Activated gamma-delta T cell (primary cell): ENCODE data around the gene TNNT3.
"Not testable (repeated sequence)": the region's sequence is repeated elsewhere in the genome, so short reads cannot be mapped to it uniquely, and the experiment has no call there.

Experiments
- DNase-seq: peaks from one replicate; lab custom pipeline; 2025; lab: John Stamatoyannopoulos, UW

Gene TNNT3

DNA sequence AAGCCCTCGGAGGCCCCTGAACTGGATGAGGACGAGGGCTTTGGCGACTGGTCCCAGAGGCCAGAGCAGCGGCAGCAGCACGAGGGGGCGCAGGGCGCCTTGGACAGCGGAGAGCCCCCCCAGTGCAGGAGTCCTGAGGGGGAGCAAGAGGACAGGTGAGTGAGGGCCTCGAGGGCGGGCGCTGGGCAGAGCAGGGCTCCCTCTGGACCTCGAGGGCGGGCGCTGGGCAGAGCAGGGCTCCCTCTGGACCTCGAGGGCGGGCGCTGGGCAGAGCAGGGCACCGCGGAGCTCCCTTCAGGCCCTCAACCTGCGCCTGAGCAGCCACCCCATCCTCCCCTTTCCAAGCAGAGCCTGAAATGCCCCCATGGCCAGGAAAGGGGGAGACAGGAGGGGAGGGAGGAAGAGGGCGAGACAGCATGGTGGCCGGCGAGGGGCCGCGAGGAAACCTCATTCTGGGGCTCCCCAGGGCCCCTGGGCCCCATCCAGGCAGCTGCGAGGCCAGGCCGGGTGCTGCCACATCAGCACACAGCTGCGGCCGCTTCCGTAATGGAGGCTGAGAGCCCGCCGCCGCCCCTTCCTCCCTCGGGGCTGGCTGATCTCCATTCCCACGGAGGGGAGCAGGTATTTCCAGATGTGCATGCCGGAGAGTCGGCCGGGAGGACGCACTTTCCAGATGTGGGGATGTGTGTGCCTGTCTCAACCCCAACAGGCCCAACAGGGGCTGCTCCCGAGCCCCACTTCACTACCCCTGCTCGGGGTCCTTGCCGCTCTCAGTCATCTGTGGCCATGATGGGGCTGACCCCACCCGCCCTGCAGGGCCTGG lies 37.9 kb upstream of the TNNT3 start:
- no peak for DNase-seq

DNA sequence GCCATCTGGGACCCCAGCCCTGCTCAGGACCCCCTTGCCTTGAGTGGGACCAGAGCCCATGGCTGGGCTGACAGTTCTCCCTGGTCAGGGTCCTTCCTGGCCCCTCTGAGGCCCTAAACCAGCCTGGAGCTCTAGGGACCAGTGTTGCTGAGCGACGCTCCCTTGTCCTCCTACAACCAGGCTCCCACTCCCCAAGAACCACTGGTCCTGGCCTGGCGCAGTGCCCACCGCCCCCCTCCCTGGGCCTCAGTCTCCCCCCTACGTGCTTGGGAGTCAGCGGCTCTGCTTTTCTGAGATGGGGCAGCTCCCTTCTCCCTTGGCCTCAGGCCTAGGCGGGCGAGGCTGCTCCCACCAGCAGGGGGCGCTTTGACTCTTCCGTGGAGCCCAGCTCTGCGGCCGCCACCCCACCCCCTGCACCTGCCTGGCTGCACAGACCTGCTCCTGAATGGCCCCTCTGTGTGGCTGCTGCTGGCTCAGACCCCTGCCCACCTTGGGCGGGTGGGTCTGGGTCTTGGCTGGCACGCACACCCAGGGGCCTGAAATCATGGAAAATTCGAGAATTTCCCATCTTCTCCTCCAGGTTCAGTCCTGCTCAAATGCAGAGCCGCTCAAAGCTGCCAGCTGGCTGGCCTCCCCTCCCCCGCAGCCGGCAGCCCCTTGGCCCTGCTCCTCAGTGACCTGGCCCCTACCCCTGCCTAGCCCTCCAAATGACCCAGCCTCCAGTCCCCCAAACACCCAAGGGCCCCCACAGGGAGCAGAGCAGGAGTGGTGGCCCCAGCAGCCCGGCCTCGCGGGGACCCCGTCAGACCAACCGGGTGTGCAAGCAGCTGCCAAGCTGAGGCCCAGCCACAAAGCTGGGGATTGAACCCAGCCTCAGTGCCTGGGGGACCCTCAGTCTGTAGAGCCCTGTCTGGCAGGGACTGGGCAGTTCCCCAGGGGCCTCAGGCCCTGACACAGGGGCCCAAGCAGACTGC lies 37.0 kb upstream of the TNNT3 start:
- DNase-seq = peak; percentile 43

- DNase-seq = no peak
These were observed 35.9 kb upstream of the TNNT3 start for GRCh38 chr11:1883346-1884302.

- DNase-seq = no peak
These were observed 35.2 kb upstream of the TNNT3 start for GRCh38 chr11:1884303-1884700.

GRCh38 chr11:1886551-1886950 lies 33.0 kb upstream of the TNNT3 start:
- DNase-seq = not testable (repeated sequence)

DNA sequence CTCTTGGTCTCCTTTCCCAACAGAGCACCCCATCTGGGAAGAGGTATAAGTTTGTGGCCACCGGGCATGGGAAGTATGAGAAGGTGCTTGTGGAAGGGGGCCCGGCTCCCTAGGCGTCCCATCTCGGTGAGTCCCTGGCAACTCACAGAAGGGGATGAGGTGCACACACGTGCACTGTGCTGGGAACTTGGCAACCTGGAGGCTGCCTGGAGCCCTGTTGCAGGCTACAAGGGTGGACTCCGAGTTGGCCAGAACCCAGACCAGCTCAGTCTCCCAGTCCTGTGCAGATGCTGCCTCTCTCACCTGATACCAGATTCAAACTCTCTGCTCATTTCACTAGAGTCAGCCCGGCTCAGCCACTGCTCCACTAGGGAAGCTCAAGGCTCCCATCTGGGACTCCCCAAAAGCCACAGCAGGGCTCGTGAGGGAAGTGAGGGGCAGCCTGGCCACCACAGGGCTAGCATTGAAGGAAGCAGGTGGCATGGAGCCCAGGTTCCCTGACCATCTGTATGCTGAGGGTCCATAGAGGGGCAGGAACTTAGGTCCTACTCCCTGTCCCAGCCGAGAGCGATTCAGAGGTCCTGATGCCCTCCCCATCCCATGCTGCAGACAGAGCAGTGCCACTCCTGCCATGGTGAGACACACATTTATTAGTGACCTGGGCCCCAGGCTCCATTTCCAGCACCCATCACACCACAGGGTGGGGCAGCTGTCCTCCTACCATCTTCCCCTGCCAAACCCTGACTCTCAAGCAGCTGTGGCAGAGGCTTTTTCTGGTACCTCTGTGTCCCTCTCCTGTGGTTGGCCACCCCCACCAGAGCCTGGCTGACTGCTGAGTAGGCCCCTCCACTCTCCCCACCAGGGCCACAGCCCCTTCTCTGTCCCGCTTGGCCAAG lies 31.8 kb upstream of the TNNT3 start:
- DNase-seq = no peak

DNA sequence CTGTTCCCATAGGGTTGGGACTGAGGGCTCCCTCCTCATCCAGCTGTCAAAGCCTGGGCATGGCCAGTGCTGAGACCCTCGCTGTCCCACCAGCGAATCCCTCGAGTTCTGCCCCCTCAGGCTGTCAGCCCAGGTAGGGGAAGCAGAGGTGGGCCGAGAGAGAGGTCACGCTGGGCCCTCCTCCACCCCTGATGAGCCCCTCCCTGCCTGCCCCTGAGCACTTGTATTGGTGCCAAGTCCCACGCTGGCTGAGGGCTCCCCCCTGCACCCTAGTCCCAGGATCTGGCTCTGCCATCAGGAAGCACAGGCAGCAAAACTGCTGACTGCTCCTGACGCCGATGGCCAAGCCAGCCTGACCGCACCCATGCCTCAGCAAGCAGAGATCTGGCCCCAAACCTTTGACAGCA lies 31.2 kb upstream of the TNNT3 start:
- no peak for DNase-seq

DNA sequence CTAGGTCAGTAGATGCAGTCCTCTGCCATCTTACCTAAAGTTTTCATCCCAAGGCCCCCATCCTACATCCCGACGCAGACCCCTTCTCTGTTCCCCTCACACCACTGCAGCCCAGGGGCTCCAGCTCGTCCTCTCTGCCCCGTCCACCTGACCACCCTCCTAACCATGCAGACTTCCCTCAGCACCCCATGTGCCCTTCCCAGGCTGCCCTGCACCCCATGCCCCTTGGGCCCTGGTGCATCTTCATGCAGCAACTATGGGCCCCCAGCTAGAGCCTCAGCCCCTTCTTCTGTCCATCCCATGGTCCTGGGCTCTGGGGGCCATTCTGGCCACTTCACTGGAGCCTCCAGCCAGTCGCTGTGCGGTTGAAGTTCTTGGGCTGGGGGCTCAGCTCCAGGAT lies 30.7 kb upstream of the TNNT3 start:
- no peak for DNase-seq

DNA sequence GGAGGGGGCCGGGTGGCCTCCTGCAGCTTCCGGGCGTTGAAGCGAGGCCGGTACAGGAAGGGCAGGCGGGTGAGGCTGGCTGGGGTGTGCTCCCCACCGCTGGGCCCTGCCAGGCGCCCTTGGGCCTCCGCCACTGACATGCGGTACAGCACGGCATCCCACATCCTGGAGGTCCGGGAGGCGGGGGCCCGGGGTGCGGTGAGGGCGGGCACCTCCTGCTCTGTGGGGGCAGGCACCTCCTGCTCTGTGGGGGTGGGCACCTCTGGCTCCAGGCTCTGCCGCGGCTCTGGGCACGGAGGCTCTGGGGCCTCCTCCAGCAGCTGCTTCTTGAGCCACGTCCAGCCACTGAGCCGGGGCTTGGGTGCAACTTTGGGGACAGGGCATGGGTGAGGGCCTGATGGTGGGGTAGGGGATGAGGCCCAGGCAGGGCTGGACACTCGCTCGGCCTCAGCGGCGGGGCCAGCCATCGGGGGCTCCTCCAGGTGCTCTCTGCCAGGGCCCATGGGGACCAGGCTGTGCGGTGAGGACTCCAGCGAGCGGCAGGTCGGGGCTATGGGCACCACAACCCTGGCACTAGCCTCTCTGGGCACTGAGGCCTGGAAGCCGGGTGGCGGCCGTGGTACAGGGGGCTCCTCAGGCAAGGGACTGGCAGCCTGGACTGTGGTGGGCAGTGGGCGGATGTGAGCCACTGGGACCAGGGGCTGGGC lies 30.1 kb upstream of the TNNT3 start:
- peak; percentile 78 for DNase-seq

DNA sequence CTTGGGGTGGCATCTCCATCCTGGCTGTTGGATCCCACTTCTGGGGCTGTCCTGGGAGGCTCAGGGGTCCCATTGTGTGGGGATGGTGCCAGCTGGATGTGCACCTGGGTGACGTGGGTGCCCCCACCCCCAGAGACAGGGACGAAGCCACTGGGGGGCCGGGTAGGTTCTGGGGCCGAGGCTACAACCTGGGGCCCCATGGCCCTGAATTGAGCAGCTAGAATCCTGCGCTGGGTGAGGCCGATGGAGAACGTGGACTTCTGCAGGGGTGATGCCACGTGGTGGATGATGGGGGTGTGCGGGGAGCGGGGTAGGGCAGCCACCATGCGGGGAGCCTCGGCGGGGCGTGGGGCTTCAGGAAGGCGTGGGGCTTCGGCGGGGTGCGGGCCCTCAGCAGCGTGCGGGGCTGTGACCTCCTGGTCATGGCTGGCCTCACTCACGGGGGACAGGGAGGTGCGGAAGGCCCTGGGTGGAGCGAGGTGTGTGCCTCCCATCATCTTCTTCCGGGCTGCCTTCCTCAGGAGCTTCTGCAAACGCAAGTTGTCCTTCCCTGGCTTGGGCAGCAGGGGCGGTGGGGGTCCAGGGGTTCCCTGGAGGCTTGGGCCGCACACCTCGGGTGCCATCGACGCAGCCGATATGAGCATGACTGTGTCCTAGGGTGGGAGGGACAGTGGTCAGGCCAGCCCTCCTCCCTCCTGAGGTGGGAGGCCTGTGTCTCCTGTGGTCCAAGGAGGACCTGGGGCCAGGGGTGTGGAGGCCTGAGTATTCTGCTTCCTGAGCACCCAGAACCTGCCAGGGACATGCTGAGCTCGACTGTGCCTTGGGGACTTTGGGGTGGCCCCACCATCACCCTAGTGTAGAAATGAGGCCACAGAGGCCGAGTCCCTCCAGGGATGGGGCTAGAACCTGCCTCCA lies 29.3 kb upstream of the TNNT3 start:
- DNase-seq = no peak

DNA sequence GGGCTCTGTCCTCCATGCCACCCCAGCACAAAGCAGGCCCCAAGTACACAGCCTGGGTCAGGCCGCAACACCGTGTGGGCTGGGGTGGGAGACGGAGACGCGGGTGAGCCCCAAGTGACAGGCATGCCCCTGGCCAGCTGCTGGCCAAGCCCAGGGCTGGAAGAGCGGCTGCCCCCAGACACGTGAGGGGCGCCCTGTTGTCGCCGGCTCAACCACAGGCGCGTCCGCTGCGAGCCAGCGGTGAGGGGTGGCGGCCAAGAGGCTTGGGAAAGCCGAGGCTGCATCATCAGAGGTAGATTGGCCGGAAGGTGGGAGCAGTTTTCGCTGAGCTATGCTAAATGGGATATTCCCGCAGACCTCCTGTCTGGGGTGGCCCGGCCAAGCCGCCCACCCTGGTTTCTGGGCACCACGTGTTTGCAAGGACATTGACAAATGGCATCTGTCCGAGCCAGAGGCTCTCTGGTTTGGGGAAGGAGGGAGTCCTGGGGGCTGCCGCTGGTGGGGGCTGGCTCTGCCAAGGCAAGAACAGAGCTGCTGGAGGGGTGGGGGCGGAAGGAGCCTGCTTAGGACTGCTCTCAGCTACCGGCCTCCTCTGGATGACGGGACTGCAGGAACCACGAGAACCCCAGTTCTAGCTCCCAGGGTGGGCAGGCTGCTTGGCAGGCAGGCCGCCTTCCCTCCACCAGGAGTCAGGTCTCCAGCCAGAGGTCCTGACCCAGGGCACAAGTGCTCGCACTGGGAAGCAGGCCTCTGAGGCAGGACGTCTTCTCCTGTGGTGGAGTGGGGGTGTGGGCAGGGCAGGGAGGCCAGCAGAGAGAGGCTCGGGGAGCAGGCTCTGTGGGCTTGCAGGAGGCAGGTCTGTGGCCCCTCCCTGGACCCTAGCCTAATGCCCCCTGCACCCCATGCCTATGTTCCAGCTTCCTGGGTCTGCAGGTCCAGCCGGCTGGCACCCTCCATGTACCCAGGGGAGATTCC lies 28.4 kb upstream of the TNNT3 start:
- DNase-seq = no peak

- no peak for DNase-seq
These were observed 27.7 kb upstream of the TNNT3 start, which contains the start of gene PRR33 for GRCh38 chr11:1891831-1892115. Gene PRR33, minus strand, starts transcription at chr11:1891895. Its CDS starts 1,311 bp downstream, at chr11:1890584.

GRCh38 chr11:1892116-1892515 lies 27.4 kb upstream of the TNNT3 start:
- DNase-seq = no peak

GRCh38 chr11:1892558-1892957 lies 26.9 kb upstream of the TNNT3 start:
- no peak for DNase-seq

GRCh38 chr11:1893581-1894359 lies 25.7 kb upstream of the TNNT3 start:
- no peak for DNase-seq

DNA sequence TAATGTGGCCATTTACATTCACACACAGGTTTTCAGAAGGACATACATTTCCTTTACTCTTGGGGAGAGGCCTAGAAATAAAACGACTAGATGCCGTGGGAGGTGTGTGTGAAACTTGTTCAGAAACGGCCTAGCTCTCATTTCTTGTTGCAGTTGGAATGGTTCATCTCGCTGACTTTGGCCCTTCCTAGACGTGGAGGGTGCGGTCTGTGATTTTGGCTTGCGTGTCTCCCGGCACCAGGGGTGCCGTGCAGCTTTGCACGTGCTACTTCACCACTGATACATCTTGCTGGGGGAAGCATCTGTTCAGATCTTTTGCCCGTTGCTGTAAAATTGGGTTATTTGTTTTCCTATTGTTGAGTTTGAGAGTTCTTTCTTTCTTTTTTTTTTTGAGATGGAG lies 24.7 kb upstream of the TNNT3 start:
- no peak for DNase-seq

DNA sequence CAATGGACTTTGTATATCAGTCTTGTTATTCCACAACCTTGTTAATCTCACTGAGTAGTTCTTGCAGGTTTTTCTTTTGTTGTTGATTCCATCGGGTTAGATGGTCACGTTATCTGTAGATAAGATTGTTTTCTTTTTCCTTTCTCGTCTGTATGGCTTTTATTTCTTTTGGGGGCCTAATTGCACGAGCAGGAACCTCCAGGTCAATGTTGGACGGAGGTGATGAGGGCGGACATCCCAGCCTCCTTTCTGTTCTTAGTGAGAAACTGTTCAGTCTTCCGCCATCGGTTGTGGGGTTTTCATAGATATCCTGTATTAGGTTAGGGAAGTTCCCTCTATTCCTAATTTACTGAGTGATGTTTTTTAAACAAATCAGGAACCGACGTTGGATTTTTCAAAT lies 23.0 kb upstream of the TNNT3 start:
- DNase-seq = no peak
